Activated CD8-positive, alpha-beta memory T cell treated with anti-CD3 and anti-CD28 coated beads, Interleukin-2, amount 10 ng/mL, durations not matched to agents 7 days and 5 days (primary cell): ENCODE data around the gene ROR2. TPM values are rescaled to one million over a fixed set of nuclear protein-coding genes. Genes with fewer than 3 reads are reported as not detected.
"Not testable (repeated sequence)": the region's sequence is repeated elsewhere in the genome, so short reads cannot be mapped to it uniquely, and the experiment has no call there.

Experiments used
- ATAC-seq: fragments of 150-1000 bp; cut with Tn5 transposase; one replicate; pipeline ENCODE4 v1.10.0; 2021; ENCODE audit warnings: moderate library complexity
- CTCF ChIA-PET: fragments of 350-600 bp; sonication (Branson Sonifier 250); formaldehyde crosslinking; loops from one replicate; lab custom pipeline; 2021; ENCODE audit warnings: antibody characterized with exemption; lab: Charles Lee
- DNase-seq: peaks from one replicate; pipeline ENCODE4 v3.0.0-alpha.2; 2020
- H3K27ac Mint-ChIP-seq: one replicate; pipeline ENCODE4 v1.8.0; 2021; ENCODE audit warnings: mild to moderate bottlenecking, mixed read lengths
- H3K27me3 Mint-ChIP-seq: one replicate; pipeline ENCODE4 v1.8.0; 2021; ENCODE audit warnings: mixed read lengths
- H3K36me3 Mint-ChIP-seq: one replicate; pipeline ENCODE4 v1.8.0; 2021; ENCODE audit warnings: mild to moderate bottlenecking, mixed read lengths
- H3K4me1 Mint-ChIP-seq: one replicate; pipeline ENCODE4 v1.8.0; 2021; ENCODE audit warnings: mixed read lengths
- H3K4me3 Mint-ChIP-seq: one replicate; pipeline ENCODE4 v1.8.0; 2021; ENCODE audit warnings: mild to moderate bottlenecking, moderate library complexity, mixed read lengths
- H3K9me3 Mint-ChIP-seq: one replicate; pipeline ENCODE4 v1.8.0; 2022; ENCODE audit warnings: low read depth, mixed read lengths
- total RNA-seq, 2 experiments: library from RNA; stranded (reverse); gene quantifications; one replicate each; pipeline ENCODE4 v1.2.3, GENCODE V29; 2021

ROR2 gene
- total RNA-seq, 2 experiments from 2014 or later: 3.0 to 3.2 TPM

DNA sequence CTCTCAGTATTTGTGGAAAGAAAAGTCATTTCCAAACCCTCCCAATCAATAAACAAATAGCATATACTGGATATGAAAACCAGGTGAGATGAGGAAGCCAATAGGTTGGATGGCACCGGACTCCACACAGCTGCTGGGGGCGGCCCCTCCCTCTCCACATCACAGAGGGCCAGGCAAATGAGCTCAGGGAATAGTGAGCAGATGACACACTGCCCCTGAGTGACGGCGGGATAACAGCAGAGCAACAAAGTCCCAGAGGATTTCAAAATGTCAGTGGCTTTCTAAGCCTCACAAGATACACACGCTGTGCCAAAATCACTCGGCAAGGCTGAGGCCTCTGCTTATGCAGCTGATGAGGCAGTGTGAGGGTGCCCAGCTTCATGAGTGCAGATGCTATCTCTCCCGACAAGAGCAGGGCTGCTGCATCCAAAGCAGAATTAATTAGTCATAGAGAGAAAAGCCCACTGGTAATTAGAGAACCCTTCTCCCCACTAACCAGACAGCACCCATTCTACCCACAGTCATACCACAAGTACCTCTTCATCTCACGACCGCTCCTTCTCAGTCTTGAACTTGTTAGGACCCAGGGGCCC is 291.4 kb downstream of the ROR2 start:
- ATAC-seq (no peak), DNase-seq (no peak)
- peaks cover 10% of the 10 kb centered on the region for H3K27me3 Mint-ChIP-seq
- H3K9me3 Mint-ChIP-seq: no peaks in the 10 kb centered on the region
- H3K27ac Mint-ChIP-seq: no peak overlapping the region
- no peak overlapping the region for H3K4me3 Mint-ChIP-seq
- CTCF ChIA-PET: interaction anchor here (0.9 to 1.5 kb wide), 3 partner anchors 68 to 744 kb away, joined by 3 to 9 read pairs (median 5); no protein-coding TSS in a partner anchor
- H3K4me1 Mint-ChIP-seq: no peaks in the 10 kb centered on the region
- no peaks in the 10 kb centered on the region for H3K36me3 Mint-ChIP-seq

- no peaks in the 10 kb centered on the region for H3K36me3 Mint-ChIP-seq
- DNase-seq (no peak), ATAC-seq (no peak)
- no peak overlapping the region for H3K4me3 Mint-ChIP-seq
- no peaks in the 10 kb centered on the region for H3K9me3 Mint-ChIP-seq
- CTCF ChIA-PET: no interaction called here
- H3K27me3 Mint-ChIP-seq: peaks cover 18% of the 10 kb centered on the region
- H3K27ac Mint-ChIP-seq: no peak overlapping the region
- no peaks in the 10 kb centered on the region for H3K4me1 Mint-ChIP-seq
Observed at GRCh38 chr9:91657501-91657900, 292.5 kb downstream of the ROR2 start.

DNA sequence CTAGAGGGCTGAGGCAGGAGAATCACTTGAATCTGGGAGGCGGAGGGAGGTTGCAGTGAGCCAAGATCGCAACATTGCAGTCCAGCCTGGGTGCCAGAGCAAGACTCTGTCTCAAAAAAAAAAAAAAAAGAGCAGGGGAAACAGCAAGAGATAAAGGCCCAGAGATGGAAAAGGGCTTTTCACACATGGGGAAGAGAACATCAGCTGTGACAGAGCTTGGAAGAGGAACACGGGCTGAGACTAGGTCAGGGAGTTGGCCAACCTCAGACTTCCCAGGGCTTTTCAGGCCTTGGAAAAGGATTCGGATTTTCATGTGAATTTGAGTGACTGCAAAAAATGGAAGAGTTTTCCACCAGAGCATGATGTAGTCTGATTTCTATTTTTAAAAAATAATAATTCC is 294.4 kb downstream of the ROR2 start:
- Mint-ChIP-seq H3K4me3 (no peak overlapping the region), H3K9me3 (no peaks in the 10 kb centered on the region), H3K27ac (no peak overlapping the region), H3K36me3 (no peaks in the 10 kb centered on the region), H3K27me3 (peaks cover 24% of the 10 kb centered on the region), H3K4me1 (no peaks in the 10 kb centered on the region)
- DNase-seq (no peak), ATAC-seq (no peak)
- CTCF ChIA-PET: no interaction called here

GRCh38 chr9:91655215-91655614 is 294.8 kb downstream of the ROR2 start:
- no peak overlapping the region for H3K4me3 Mint-ChIP-seq
- no peaks in the 10 kb centered on the region for H3K36me3 Mint-ChIP-seq
- H3K9me3 Mint-ChIP-seq: no peaks in the 10 kb centered on the region
- H3K4me1 Mint-ChIP-seq: no peaks in the 10 kb centered on the region
- no peak for DNase-seq
- no peak for ATAC-seq
- H3K27me3 Mint-ChIP-seq: peaks cover 26% of the 10 kb centered on the region
- no peak overlapping the region for H3K27ac Mint-ChIP-seq
- CTCF ChIA-PET: interaction anchor here (0.8 kb wide), 1 partner anchor 73 kb away, joined by 3 read pairs; no protein-coding TSS in a partner anchor

GRCh38 chr9:91654527-91654926 is 295.5 kb downstream of the ROR2 start:
- ATAC-seq (no peak), DNase-seq (no peak)
- H3K4me1 Mint-ChIP-seq: no peaks in the 10 kb centered on the region
- H3K27ac Mint-ChIP-seq: no peak overlapping the region
- no peaks in the 10 kb centered on the region for H3K36me3 Mint-ChIP-seq
- CTCF ChIA-PET: interaction anchor here (0.8 kb wide), 1 partner anchor 73 kb away, joined by 3 read pairs; no protein-coding TSS in a partner anchor
- no peaks in the 10 kb centered on the region for H3K9me3 Mint-ChIP-seq
- no peak overlapping the region for H3K4me3 Mint-ChIP-seq
- peaks cover 32% of the 10 kb centered on the region for H3K27me3 Mint-ChIP-seq

GRCh38 chr9:91647371-91647770 is 302.7 kb downstream of the ROR2 start:
- CTCF ChIA-PET: no interaction called here
- no peak overlapping the region for H3K27ac Mint-ChIP-seq
- no peaks in the 10 kb centered on the region for H3K9me3 Mint-ChIP-seq
- H3K4me1 Mint-ChIP-seq: peaks cover 7% of the 10 kb centered on the region
- no peaks in the 10 kb centered on the region for H3K36me3 Mint-ChIP-seq
- H3K27me3 Mint-ChIP-seq: peaks cover 35% of the 10 kb centered on the region
- ATAC-seq: no peak
- DNase-seq: no peak
- H3K4me3 Mint-ChIP-seq: no peak overlapping the region

DNA sequence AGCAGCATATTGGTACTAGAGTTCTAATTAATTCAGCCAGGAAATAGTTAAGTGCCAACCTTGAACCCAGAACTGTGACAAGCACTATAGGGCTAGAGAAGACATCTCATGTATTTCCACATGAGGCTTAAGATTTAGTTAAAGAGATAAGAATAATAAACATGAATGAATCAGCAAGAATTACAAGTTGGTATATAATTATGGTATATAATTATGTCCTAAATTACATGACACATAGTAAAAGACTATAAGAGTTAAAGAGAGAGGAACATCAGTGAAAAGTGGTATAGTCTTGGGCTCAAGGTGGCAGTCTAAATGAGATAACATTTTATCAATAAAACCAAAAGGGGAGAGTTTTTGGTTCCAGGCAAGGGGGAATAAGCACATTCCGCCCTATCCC is 303.3 kb downstream of the ROR2 start:
- ATAC-seq (no peak), DNase-seq (no peak)
- Mint-ChIP-seq H3K9me3 (no peaks in the 10 kb centered on the region), H3K27ac (no peak overlapping the region), H3K4me3 (no peak overlapping the region), H3K27me3 (peaks cover 34% of the 10 kb centered on the region), H3K36me3 (no peaks in the 10 kb centered on the region), H3K4me1 (peaks cover 7% of the 10 kb centered on the region)
- CTCF ChIA-PET: no interaction called here

DNA sequence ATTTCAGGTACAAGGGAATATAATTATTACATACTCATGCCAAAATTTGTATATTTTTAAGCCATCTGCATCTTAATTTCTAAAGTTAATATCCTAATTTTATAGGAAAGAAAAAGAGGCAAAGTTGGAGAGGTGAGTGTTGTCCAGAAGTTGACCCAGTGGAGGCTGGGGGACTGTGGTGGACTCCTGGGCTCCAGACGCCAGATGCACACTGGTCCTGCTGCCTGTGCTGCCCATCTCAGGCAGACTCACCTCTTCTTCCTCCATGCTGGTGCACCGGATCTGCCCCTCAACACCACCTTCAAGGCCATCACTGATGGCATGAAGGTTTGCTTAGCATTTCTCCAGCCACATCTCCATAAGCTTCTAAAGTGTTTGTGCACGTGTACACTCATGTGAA is 305.6 kb downstream of the ROR2 start:
- ATAC-seq: no peak
- Mint-ChIP-seq H3K27ac (no peak overlapping the region), H3K4me1 (peaks cover 7% of the 10 kb centered on the region), H3K36me3 (no peaks in the 10 kb centered on the region), H3K27me3 (peaks cover 25% of the 10 kb centered on the region), H3K4me3 (no peak overlapping the region), H3K9me3 (no peaks in the 10 kb centered on the region)
- CTCF ChIA-PET: no interaction called here
- no peak for DNase-seq

GRCh38 chr9:91643481-91644077 is 306.4 kb downstream of the ROR2 start:
- Mint-ChIP-seq H3K36me3 (no peaks in the 10 kb centered on the region), H3K4me3 (no peak overlapping the region), H3K4me1 (peaks cover 7% of the 10 kb centered on the region), H3K27ac (no peak overlapping the region), H3K9me3 (no peaks in the 10 kb centered on the region), H3K27me3 (peaks cover 19% of the 10 kb centered on the region)
- no peak for ATAC-seq
- DNase-seq: no peak
- CTCF ChIA-PET: interaction anchor here (0.8 kb wide), 1 partner anchor 13 kb away, joined by 3 read pairs; no protein-coding TSS in a partner anchor

- no peaks in the 10 kb centered on the region for H3K36me3 Mint-ChIP-seq
- DNase-seq: no peak
- H3K4me1 Mint-ChIP-seq: peaks cover 7% of the 10 kb centered on the region
- ATAC-seq: no peak
- peaks cover 21% of the 10 kb centered on the region for H3K27me3 Mint-ChIP-seq
- H3K27ac Mint-ChIP-seq: no peak overlapping the region
- CTCF ChIA-PET: no interaction called here
- no peak overlapping the region for H3K4me3 Mint-ChIP-seq
- H3K9me3 Mint-ChIP-seq: no peaks in the 10 kb centered on the region
Observed at GRCh38 chr9:91642771-91643170, 307.3 kb downstream of the ROR2 start.

- no peak for ATAC-seq
- no peaks in the 10 kb centered on the region for H3K9me3 Mint-ChIP-seq
- H3K4me1 Mint-ChIP-seq: peaks cover 7% of the 10 kb centered on the region
- H3K27ac Mint-ChIP-seq: no peak overlapping the region
- no peak for DNase-seq
- no peaks in the 10 kb centered on the region for H3K36me3 Mint-ChIP-seq
- no peak overlapping the region for H3K4me3 Mint-ChIP-seq
- CTCF ChIA-PET: no interaction called here
- peaks cover 18% of the 10 kb centered on the region for H3K27me3 Mint-ChIP-seq
Observed at GRCh38 chr9:91640428-91640827, 309.6 kb downstream of the ROR2 start.

DNA sequence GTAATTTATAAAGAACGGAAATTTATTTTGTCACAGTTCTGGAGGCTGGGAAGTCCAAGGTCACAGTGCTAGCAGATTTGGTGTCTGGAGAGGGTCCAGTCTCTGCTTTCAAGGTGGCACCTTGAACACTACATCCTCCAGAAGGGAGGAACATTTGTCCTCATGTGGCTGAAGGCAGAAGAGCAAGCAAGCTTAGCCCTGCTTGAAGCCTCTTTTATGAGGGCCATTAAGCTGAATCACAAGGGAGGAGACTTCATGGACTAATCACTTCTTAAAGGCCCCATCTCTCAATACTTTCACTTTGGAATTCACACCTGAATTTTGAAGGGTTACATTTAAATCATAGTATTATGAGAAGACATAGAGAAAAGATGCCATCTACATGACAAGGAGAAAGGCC is 311.0 kb downstream of the ROR2 start:
- Mint-ChIP-seq H3K27me3 (peaks cover 19% of the 10 kb centered on the region), H3K27ac (no peak overlapping the region), H3K36me3 (no peaks in the 10 kb centered on the region), H3K4me1 (peaks cover 6% of the 10 kb centered on the region), H3K4me3 (no peak overlapping the region), H3K9me3 (no peaks in the 10 kb centered on the region)
- DNase-seq (no peak), ATAC-seq (no peak)
- CTCF ChIA-PET: no interaction called here

GRCh38 chr9:91634832-91635231 is 315.2 kb downstream of the ROR2 start:
- H3K27ac Mint-ChIP-seq, H3K36me3 Mint-ChIP-seq, CTCF ChIA-PET: not testable (repeated sequence)

DNA sequence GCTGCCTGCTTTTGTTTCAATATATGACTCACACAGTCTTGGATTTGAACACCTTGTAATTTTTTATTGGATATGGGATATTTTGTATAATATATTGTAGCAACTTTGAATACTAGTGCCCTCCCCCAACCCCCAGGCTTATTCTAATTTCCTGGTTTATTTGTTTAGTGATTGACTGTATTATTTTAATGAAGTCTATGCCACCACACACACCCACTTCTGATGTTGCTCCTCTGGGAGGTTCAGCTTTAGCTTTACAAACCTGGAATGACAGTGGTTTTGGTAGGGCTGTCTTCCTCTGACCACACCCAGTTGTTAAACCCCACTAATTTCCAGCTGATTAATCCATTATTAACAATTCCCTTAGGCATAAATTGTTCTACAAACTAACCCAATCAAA is 320.3 kb downstream of the ROR2 start:
- no peak for ATAC-seq
- Mint-ChIP-seq H3K4me1 (no peaks in the 10 kb centered on the region), H3K36me3 (no peaks in the 10 kb centered on the region), H3K9me3 (peaks cover 9% of the 10 kb centered on the region), H3K27ac (no peak overlapping the region), H3K4me3 (no peak overlapping the region), H3K27me3 (peaks cover 46% of the 10 kb centered on the region)
- CTCF ChIA-PET: interaction anchor here (1.1 kb wide), 1 partner anchor 14 kb away, joined by 3 read pairs; no protein-coding TSS in a partner anchor
- DNase-seq: no peak

More at GRCh38 chr9:91634832-91635231, 315.2 kb downstream of the ROR2 start:
- not testable (repeated sequence) for H3K4me1 Mint-ChIP-seq, H3K4me3 Mint-ChIP-seq, ATAC-seq, DNase-seq, H3K9me3 Mint-ChIP-seq
- H3K27me3 Mint-ChIP-seq: peaks cover 27% of the 10 kb centered on the region
